ENCODE measurements around the gene CNGA3.
"Not testable (repeated sequence)": the region's sequence is repeated elsewhere in the genome, so short reads cannot be mapped to it uniquely, and the experiment has no call there.

The CNGA3 gene

DNA sequence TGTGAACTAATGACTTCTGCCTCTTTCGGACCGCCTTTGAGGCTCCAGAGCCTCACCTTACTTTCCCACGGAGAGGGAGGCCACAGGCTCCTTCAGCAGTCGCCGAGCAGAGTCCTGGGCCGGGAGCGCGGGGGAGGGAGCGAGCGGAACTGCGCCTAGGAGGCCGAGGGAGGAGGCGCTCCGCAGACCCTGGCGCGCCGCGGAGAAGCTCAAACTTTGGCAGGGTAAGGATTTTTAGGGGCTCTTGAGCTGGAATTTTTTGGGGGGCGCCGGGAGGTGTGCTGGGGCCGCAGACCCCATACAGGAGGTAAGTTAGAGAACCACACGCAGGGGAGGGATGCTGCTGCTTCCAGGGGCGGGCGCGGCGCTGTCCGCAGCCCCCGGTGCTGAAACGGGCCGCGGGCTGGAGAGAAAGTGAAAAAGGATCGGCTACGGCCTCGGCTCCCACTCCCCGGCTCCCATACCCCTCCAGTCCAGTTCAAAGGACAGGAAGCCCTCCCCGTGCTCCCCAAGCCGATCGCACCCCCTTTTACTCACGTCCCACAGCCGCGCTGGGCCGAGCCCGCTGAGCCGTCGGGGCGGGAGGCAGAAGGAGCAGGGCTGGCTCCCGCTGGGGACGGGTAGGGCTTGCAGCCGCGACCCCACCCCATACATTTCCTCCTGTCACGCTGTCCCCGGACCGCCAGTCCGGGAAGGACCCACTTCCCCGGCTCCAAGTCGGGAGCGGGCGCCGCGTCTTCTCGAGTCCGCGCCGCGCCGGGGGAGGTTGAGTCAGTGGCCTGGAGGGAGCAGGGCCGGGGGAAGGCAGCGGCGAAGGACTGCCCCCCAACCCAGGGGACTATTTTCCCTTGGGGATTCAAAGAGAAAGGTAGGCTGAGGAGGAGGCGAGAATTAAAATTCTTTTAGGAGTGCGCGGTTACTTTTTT is at the start of gene CNGA3:
TSS of gene CNGA3 (plus strand) at position 146 of the 926 bp plus-strand sequence. CDS start 23,520 bp downstream, outside the sequence.
- peak; percentile 8 for DNase-seq

DNA sequence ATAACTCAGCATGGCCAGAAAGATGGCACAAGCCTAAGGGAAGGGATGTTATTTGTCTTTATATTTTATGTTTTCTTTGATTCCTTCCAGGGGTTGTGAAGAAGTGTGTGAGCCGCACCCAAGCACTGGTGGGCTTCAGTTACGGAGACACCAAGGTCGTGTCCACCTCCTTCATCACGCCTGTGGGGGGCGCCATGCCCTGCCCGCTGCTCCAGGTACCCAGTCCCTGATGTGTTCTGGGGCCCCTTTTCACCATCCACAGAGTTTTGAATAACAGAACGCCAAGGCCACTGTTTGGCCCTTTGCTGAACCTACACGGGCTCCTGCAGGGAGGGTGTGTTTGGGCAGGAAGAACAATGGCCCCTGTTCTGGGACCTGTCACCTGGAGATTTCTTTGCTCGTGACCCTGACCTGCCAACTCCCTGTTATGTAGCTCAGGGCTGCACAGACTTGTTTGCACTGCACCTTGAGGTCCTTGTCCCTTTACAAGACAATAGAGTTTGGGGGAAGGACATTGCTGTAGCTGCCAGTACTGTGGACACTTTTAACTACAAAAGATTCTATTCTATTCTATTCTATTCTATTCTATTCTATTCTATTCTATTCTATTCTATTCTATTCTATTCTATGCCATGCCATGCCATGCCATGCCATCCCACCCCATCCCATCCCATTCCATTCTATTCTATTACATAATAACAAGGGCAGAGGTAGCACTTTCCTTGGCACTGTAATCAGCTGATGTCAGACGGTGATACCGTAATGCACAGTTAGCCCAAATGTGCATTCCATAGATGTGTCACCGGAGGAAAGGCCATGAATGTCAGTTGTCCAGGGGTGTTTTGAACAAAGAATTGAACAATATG is 48.2 kb upstream of the CNGA3 start:
- no peak for DNase-seq

- no peak for DNase-seq
Observed at GRCh38 chr2:98298683-98299164, 47.5 kb upstream of the CNGA3 start.

DNA sequence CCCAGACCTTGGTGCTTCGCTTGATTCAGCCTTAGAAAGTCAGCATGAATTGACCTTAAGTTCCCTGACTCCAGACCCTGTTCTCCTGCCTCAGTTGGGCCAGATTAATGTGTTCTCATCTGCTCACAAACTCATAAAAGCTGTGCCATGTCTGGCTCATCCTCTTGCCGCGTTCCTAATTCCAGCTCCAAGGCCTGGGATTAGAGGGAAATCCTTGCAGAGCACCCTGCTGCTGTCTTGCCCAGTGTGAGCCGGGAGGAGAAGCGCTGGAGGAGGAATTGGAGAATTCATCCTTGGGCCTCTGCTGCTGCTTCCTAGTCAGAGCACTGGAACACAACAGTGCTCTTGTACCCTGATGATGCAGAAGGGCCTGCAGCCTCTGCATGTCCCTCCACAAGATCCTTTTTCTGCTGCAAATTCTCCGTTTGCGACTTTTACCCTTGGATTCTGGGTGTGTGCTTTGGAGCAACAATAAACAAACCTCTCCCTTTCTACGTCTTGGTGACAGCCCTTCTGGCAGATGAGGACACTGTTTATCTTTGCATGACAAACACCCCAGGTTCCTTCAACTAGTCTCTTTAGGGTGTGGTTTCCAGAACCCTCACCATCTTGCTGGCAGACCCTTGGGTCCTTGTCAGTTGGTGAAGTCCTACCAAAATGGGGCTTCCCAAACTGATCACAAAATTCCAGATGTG is 46.9 kb upstream of the CNGA3 start:
- DNase-seq, result no peak

- no peak for DNase-seq
Observed at GRCh38 chr2:98300141-98300874, 45.9 kb upstream of the CNGA3 start.

- DNase-seq, result no peak
Observed at GRCh38 chr2:98301469-98301868, 44.8 kb upstream of the CNGA3 start.

DNA sequence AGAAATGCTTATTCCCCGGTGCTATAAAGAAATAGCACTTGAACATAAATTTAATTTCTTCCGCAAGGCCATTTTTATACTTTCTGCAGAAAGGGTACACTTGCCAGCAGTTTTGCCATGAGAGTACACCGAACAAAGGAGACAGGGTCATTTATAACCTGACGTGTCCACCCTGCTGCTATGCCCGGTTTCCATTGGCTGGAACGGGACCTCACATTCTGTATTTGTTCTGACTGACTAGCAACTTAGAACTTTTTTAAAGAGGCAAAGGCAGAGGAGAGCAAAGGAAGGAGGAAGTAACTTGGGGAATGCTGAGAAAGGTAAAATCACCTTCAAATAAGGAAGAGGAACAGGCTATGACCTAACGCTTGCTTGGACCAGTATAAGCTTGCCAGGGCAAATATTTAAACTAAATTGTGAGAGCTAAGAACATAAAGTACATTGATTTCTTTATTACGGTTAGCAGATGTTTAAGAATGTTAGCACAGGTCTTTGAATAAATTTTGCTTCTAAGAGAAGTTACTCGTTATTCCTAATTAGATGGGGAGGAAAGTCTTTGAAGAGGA is 39.0 kb upstream of the CNGA3 start:
- DNase-seq, result not testable (repeated sequence)

- DNase-seq, result no peak
Observed at GRCh38 chr2:98308068-98308467, 38.2 kb upstream of the CNGA3 start.

GRCh38 chr2:98308532-98308931 is 37.7 kb upstream of the CNGA3 start:
- no peak for DNase-seq

DNA sequence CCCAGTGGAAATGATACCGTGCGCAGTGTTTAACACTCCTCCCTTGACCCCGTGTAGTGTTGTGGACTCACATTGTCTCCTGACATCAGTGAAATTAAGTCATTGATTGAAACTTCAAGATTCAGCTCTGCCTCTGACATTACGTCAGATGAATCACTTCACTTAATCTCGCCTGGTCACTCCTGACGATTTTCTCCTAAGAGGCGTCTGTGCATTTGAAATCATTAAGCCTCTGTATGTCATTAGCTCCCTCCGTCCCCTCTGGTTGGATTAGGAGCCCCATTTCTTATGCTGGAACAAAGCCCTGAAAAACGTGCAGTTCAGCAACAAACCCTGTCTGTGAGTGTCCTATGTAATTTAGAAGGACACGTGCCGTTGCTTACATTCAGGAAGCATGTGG is 36.7 kb upstream of the CNGA3 start:
- DNase-seq, result no peak

- no peak for DNase-seq
Observed at GRCh38 chr2:98310010-98310409, 36.2 kb upstream of the CNGA3 start.

DNA sequence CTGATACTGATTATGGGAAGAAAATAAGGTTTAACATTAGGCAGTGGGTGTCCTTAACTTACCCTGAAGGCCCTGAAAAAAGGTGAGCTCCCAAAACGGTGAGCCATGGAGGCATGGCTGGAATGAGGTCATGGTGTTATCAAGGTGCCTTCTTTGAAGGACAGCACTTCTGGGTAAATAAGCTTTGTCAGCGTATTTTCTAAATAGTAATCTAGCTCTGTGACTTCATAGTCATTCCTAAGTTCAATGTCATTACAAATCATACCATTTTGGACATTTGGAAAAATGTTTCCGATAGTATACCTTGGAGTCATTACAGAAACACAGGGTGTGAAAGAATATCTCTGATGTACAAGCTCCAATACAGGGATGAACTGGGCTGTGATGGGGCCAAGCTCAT is 35.2 kb upstream of the CNGA3 start:
- DNase-seq, result no peak

- no peak for DNase-seq
Observed at GRCh38 chr2:98311771-98312545, 34.3 kb upstream of the CNGA3 start.

DNA sequence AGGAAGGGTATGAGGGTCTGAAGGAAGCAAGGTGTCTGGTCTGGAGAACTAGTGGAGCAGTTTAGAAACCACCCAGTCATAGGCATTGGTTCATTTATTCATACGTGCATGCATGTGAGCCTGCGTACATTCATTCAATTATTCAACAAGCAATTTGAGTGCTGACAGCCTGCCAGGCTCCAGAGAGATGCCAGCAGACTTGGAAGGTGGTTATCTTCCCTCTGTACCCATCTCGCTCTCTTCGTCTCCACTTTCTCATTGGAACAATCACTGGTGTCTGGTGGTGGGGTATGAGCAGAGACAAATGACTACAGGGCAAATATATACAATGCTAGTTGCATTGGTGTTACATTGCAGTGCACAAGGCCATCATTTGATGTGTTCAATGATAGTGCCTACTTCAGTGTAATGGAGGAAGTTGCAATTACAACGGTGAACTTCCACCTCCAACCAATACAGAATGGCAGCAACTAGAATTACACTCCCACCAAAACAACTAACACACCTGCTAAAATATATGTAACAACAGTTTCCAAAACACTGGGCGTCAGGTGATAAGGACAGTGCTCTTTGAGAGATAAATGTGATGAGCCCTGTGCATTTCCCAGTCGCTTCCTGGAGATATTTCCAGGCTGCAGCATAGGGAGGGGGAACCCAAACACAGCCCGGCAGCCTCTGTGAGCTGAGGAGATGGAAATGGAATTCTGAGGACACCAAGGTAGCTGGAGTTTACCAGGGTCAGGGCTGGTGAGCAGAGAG is 32.6 kb upstream of the CNGA3 start:
- DNase-seq, result no peak

GRCh38 chr2:98314251-98314650 is 32.0 kb upstream of the CNGA3 start:
- no peak for DNase-seq

DNA sequence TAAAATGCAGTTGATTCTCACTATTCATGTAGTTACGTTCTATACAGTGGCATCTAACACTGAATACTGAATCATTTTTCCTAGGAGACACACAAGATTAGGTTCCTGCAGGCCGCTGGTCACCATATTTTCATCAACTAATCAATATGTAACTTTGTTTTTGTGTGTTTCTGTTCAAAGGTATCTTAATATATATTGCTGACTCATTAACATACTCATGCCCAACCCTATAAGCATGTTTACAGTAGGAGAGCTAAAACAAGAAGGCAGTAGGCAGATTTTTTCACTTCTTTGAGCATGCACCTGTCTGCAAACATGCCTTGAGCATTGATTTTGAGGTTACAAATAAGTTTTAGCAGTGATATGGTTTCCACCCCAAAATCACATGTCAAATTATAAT is 30.3 kb upstream of the CNGA3 start:
- no peak for DNase-seq

DNA sequence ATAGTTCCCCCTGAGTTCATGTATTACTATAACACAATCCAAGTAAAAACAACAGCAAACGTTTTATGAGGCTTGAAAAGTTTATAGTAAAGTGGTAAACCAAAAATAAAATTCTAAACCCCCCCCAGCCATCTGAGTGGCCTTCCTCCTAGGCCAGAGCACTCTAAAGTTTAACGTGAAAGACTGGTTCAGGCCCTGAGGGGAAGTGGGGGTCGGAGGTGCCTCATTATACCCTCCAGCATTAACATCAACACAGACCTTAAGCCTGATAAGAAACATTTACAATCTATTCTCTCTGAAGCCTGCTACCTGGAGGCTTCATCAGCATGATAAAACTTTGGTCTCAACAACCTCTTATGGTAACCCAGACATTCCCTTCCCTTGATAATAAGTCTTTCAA is 29.0 kb upstream of the CNGA3 start:
- no peak for DNase-seq

DNA sequence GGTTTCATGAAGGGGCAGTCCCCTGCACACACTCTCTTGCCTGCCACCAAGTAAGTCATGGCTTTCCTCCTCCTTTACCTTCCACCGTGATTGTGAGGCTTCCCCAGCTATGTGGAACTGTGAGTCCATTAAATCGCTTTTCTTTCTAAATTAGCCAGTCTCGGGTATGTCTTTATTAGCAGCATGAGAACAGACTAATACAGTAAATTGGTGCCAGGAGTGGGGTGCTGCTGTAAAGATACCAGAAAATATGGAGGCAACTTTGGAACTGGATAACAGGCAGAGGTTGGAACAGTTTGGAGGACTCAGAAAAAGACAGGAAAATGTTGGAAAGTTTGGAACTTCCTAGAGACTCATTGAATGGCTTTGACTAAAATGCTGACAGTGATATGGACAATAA is 26.1 kb upstream of the CNGA3 start:
- not testable (repeated sequence) for DNase-seq

DNA sequence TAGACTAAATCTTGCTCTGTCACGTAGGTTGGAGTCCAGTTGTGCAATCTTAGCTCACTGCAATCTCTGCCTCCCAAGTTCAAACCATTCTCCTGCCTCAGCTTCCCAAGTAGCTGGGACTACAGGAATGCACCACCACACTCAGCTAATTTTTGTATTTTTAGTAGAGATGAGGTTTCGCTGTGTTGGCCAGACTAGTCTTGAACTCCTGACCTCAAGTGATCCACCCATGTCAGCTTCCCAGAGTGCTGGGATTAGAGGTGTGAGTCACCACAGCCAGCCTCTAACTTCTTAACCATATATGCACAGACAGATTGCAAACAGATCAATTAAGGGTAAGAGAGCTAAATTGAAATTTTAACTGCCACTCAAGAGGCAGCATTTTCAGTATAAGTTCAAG is 22.1 kb upstream of the CNGA3 start:
- DNase-seq, result no peak

- no peak for DNase-seq
Observed at GRCh38 chr2:98327776-98328175, 18.5 kb upstream of the CNGA3 start.

Data from RPMI8226 (cell line).